ENCODE data around the gene GRIK5.

The GRIK5 gene

DNA sequence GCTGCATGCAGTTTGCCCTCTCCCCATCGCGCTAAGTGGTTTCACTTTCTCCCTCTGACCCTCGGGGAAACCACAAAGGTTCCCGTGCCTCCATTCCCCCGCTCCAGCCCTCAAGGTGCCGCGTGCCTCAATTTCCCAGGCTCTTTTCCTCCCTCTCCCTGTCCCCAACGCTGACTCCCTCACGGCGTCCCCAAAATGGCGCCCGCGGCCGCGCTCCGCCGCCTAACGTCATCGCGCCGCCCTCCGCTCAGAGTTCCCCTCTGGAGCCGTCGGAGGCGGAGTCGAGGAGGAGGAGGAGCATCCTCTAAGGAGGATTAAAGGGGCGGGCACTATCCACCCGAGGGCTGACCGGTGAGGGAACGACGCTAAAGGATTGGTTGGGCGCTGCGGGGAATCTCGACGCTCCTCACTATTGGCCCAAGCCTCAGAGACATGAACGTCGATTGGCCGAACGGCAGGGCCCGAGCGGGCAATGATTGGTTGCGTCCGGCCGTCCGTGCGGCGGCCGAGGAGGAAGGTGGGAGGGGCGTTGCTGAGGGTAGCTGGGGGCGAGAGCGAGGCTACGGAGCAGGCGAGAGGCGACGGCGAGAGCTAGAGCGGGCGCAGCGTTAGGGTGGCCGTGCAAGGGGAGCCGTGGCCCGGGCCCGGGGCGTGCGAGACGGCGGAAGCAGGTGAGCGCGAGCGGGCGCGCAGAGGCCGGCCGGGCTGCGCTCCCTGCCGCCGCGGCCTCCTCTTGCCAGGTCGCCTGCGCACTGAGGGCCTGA lies 5.8 kb upstream of the GRIK5 start, which contains the start of gene ZNF574:
Gene ZNF574, plus strand, starts transcription at position 551 of the 764 bp plus-strand sequence. CDS start 2,441 bp downstream, outside the sequence.
- peak; percentile 99 for DNase-seq

- no peak for DNase-seq
Observed at GRCh38 chr19:42075364-42075615, 5.3 kb upstream of the GRIK5 start.

DNA sequence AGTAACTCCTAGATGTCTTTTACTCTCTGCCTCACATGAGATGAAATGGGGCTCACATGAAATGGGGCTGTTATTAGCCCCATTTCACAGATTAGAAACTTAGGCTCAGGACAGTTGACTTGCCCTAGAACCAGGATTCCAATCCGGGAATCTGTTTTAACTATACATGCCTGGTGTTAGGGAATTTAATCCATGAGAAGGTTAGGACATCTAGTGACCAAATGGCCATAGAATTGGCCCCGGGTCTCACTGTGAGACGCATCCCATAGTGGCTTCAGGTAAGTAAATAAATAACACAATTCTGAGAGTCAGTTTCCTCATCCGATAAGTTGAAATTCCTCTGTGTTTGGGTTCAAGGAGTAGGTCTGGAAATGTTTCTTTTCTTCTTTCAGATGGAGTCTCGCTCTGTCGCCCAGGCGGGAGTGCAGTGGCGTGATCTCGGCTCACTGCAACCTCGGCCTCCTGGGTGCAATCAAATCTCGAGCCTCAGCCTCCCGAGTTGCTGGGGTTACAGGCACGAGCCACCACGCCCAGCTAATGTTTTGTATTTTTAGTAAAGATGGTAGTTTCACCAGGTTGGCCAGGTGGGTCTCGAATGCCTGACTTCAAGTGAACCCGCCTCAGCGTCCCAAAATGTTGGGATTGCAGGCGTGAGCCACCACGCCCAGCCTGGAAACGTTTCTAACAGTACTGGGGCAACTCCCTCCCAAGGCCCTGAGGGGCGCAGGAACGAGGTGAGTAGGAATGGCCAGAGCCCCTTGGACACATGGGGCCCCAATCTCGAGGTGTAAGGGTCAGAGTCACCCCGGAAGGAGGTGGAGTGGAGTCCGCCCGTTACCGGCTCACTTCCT lies 4.7 kb upstream of the GRIK5 start:
- no peak for DNase-seq

GRCh38 chr19:42071247-42071646 lies 1.2 kb upstream of the GRIK5 start:
- no peak for DNase-seq

DNA sequence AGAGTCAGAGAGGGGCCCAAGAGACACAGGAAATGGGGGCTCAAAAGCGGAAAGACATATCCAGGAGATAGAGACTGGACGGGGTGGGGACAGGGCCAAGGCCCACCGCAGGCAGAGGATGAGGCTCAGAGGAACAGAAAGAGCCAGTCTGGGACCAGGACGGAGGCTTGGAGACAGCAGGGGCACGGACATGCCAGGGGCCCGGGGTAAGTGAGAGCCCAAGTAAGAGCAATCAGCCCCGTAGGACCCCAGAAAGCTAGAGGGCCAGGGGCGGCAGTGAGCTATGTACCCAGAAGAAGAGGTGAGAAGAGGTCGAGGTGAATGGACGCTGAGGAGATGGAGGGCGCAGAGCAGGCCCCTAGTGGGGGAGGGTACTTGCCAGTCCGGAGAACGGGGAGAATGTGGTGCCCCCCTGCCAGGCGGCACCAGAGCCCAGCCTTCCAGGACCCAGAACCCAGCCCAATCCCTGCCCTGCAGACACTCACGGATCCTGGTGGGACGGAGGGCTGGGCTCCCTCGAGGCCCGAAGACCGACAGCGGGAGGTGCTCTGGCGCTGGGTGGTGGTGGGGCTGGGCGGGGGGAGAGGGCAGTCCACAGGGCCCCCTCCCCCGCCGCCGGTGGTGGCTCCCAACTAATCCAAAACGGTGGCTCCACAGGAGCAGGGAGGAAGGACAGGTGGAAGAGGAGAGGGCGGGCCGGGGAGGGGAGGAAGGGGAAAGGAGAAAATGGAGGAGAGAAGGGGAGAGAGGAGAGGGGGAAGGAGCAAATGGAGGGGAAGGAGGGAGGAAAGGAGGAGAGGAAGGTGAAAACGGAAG lies 1.0 kb downstream of the GRIK5 start:
- DNase-seq: no peak

DNA sequence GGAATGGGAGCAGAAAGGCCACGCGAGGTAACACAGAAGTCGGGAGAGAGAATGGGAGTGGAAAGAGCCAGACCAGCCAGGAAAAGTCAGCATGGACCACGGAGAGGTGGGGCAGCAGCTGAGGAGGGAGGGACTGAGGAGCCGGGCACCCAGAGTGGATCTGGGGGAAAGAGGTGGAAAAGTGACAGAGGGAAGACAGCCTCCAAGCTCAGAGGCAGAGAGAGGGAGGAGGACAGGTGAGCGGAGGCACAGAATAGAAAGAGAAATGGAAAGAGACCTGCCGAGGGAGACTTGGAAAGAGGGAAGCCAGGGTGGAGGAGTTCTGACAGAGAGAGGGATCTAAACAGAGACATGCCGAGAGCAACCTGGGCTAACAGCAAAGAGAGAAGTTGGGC lies 1.6 kb downstream of the GRIK5 start:
- DNase-seq: no peak

DNA sequence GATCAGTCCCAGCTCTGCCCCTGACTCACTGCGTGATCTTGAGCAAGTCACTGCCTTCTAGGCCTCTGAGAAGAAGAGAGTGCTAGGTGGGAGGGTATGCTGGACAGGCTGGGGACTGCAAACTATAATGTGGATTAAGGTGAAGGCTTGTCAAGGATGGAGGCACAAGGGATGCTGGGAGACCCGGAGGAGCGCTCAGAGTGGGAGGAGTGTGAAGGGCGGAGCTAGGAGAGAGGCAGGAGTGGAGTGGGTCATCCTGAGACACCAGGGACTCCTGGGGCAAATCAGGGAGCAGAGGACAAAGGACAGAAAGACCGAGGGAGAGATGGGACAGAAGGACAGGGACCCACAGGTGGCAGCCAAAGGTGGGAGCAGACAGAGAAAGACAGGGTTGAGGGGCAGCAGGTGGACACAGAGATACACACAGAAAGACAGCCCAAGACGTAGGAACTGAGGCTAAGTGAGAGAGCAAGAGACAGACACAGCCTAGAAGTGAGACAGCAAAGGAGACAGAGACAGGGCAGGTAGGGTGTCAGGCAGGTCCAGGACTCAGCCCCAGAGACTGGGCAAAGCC lies 2.6 kb downstream of the GRIK5 start:
- DNase-seq: no peak

DNA sequence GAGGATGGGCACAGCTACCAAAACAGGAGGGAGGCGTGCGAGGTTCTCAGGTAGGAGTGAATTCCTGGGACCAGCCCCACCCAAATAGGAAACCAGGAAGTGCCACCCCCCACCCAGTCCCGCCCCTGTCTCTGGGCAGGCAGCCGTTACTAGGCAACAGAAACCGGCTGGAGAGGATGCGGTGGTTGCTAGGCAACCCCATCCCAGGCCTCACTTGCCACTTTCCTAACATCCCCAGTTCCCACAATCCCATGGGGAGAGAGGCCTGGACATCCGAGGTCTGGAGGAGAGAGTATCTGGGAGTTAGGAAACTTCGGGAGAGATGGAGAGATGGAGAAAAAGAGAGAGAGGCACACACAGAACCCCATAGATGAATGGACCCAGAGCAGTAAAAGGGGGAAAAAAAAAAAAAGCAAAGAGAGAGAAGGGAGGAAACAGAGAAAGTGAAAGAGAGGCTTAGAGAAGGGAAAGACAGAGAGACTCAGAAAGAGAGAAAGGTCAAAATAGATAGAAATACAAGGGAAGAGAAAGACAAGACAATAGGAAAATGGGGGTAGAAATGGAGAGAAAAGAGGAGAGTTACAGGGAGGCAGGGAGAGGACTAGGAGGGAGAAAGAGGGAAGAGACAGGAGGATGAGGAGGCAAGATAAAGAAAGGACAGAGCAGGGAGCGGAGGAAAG lies 3.8 kb downstream of the GRIK5 start:
- DNase-seq: peak; percentile 87

DNA sequence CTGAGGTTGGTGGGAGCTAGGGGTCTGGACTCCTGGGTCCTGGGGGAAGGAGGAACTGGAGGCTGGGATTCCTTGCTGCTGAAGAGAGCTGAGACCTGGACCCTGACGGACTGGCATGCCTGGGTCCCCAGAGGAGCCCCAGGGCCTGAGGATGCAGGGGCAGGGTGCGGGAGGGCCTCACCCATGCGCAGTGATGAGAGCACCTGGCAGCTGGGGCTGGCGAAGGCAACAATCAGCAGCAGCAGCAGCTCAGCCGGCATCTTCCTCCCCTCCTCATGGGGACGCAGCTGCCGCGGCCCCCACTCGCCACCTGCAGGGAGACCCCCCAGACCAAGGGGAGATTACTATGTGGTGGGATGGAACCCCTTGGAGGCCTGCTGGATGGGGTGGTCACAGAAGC lies 4.5 kb downstream of the GRIK5 start:
- no peak for DNase-seq

- DNase-seq: no peak
Observed at GRCh38 chr19:42065051-42065450, 5.0 kb downstream of the GRIK5 start.

GRCh38 chr19:42064432-42064831 lies 5.6 kb downstream of the GRIK5 start:
- DNase-seq: no peak

GRCh38 chr19:42062381-42062780 lies 7.6 kb downstream of the GRIK5 start:
- no peak for DNase-seq

DNA sequence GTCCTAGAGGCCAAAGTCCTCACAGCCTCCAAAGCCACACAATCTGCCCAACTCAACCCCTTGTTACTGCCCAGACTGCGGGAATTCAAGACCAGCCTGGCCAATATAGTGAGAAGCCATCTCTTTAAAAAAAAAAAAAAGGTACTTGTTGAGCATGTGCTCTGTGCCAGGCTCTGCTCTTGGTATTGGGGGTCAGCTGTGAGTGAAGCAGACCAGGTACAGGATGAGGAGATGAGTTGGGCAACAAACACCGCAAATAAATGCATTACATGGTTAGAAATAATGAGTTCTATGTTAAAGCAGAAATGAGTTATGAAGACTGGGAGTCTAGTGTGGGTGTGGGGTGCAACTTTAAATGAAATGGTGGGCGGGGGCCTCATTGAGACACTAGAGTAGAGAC lies 9.9 kb downstream of the GRIK5 start:
- DNase-seq: no peak

GRCh38 chr19:42059196-42059595 lies 10.8 kb downstream of the GRIK5 start:
- DNase-seq: no peak

- DNase-seq: no peak
Observed at GRCh38 chr19:42057846-42058245, 12.2 kb downstream of the GRIK5 start.

- DNase-seq: no peak
Observed at GRCh38 chr19:42054205-42054604, 15.8 kb downstream of the GRIK5 start.

GRCh38 chr19:42053037-42053935 lies 16.7 kb downstream of the GRIK5 start:
- DNase-seq: no peak

- no peak for DNase-seq
Observed at GRCh38 chr19:42052241-42052863, 17.7 kb downstream of the GRIK5 start.

- DNase-seq: no peak
Observed at GRCh38 chr19:42051166-42052115, 18.6 kb downstream of the GRIK5 start.

GRCh38 chr19:42048992-42049391 lies 21.0 kb downstream of the GRIK5 start:
- DNase-seq: peak; percentile 18

Measured in NCI-H748 treated with DMSO at 0.1 percent for 48 hours (cell line).